Naive thymus-derived CD4-positive, alpha-beta T cell (primary cell): ENCODE measurements around the gene CARD9. TPM values are rescaled to one million over a fixed set of nuclear protein-coding genes. Genes with fewer than 3 reads are reported as not detected.

Source experiments
- ATAC-seq: fragments of 150-1000 bp; cut with Tn5 transposase; 2 replicates; pipeline ENCODE4 v1.10.0; 2021; ENCODE audit warnings: mild to moderate bottlenecking, moderate library complexity
- CTCF ChIA-PET: fragments of 350-600 bp; sonication (Branson Sonifier 250); formaldehyde crosslinking; loops from one replicate; lab custom pipeline; 2021; ENCODE audit warnings: antibody characterized with exemption; lab: Charles Lee
- POLR2A ChIA-PET: fragments of 350-600 bp; sonication (Branson Sonifier 250); formaldehyde crosslinking; loops from one replicate; lab custom pipeline; 2021; ENCODE audit warnings: antibody characterized with exemption, inconsistent platforms; lab: Charles Lee
- DNase-seq, 9 donors: peaks; one replicate each; pipeline versions ENCODE4 v3.0.0 to v3.0.0-alpha.2; 2020 to 2022; ENCODE audit warnings: mixed read lengths in 1 of 9
- H3K27ac ChIP-seq: one replicate; pipeline ENCODE4 v1.7.0; 2013; ENCODE audit warnings: mild to moderate bottlenecking, low read depth, low read length, moderate library complexity
- H3K27me3 ChIP-seq, 2 donors: one replicate each; pipeline ENCODE4 v1.7.0; 2013; ENCODE audit warnings: low read length in 2 of 2, mild to moderate bottlenecking in 2 of 2, moderate library complexity in 2 of 2; ENCODE audit not compliant: control insufficient read depth in 2 of 2, insufficient read depth in 2 of 2
- H3K36me3 ChIP-seq, 3 experiments: 1 replicate in 2 of 3; 2 replicates in 1 of 3; pipeline ENCODE4 v1.7.0; 2013; ENCODE audit warnings: low read length in 3 of 3, mild to moderate bottlenecking in 3 of 3, moderate library complexity in 1 of 3; ENCODE audit not compliant: insufficient read depth in 3 of 3, control insufficient read depth in 2 of 3
- H3K4me1 ChIP-seq, 2 donors: one replicate each; pipeline ENCODE4 v1.7.0; 2013; ENCODE audit warnings: low read length in 2 of 2, mild to moderate bottlenecking in 2 of 2, moderate library complexity in 1 of 2; ENCODE audit not compliant: control insufficient read depth in 2 of 2, insufficient read depth in 2 of 2
- H3K4me3 ChIP-seq: 2 replicates; pipeline ENCODE4 v1.7.0; 2013; ENCODE audit warnings: mild to moderate bottlenecking, low read length
- H3K9me3 ChIP-seq, 3 experiments: 1 replicate in 2 of 3; 2 replicates in 1 of 3; pipeline ENCODE4 v1.7.0; 2013; ENCODE audit warnings: low read length in 3 of 3; ENCODE audit not compliant: control insufficient read depth in 2 of 3
- H3K27ac Mint-ChIP-seq, 9 donors: one replicate each; pipeline ENCODE4 v1.8.0; 2020 to 2022; ENCODE audit warnings: mixed read lengths in 9 of 9, mild to moderate bottlenecking in 8 of 9, moderate library complexity in 5 of 9, inconsistent platforms in 2 of 9
- H3K27me3 Mint-ChIP-seq, 5 donors: one replicate each; pipeline ENCODE4 v1.8.0; 2021 to 2022; ENCODE audit warnings: mixed read lengths in 5 of 5, mild to moderate bottlenecking in 1 of 5
- H3K36me3 Mint-ChIP-seq, 5 donors: one replicate each; pipeline ENCODE4 v1.8.0; 2020 to 2022; ENCODE audit warnings: mixed read lengths in 5 of 5, mild to moderate bottlenecking in 3 of 5, inconsistent platforms in 1 of 5
- H3K4me1 Mint-ChIP-seq, 7 donors: one replicate each; pipeline ENCODE4 v1.8.0; 2020 to 2022; ENCODE audit warnings: mixed read lengths in 7 of 7, mild to moderate bottlenecking in 3 of 7, inconsistent platforms in 1 of 7
- H3K4me3 Mint-ChIP-seq, 10 donors: one replicate each; pipeline ENCODE4 v1.8.0; 2020 to 2022; ENCODE audit warnings: mild to moderate bottlenecking in 10 of 10, mixed read lengths in 10 of 10, moderate library complexity in 6 of 10, inconsistent platforms in 2 of 10
- H3K9me3 Mint-ChIP-seq, 11 donors: one replicate each; pipeline ENCODE4 v1.8.0; 2020 to 2022; ENCODE audit warnings: mixed read lengths in 11 of 11, mild to moderate bottlenecking in 4 of 11, inconsistent platforms in 1 of 11, moderate library complexity in 1 of 11
- intact Hi-C, 2 donors: fragments of 100-400 bp; cut with micrococcal nuclease; formaldehyde crosslinking; loops; one replicate each; pipeline ENCODE4 v1.15.1; 2023
- polyA plus RNA-seq, 2 donors: library from polyadenylated mRNA; unstranded; fragments of 300-500 nt; fragmentation: Illumina TruSeq; gene quantifications; one replicate each; pipeline ENCODE4 v1.2.3, GENCODE V29; 2021
- total RNA-seq, 6 experiments: library from RNA in 5 of 6; stranded (reverse) in 5 of 6; gene quantifications; 1 replicate in 5 of 6; 2 replicates in 1 of 6; pipeline ENCODE4 v1.2.3 and lab custom pipeline; 2021 to 2026

The CARD9 gene
- total and polyA plus RNA-seq, 7 experiments from 2014 or later = 0.10 to 19.9 (median 1.1) TPM

DNA sequence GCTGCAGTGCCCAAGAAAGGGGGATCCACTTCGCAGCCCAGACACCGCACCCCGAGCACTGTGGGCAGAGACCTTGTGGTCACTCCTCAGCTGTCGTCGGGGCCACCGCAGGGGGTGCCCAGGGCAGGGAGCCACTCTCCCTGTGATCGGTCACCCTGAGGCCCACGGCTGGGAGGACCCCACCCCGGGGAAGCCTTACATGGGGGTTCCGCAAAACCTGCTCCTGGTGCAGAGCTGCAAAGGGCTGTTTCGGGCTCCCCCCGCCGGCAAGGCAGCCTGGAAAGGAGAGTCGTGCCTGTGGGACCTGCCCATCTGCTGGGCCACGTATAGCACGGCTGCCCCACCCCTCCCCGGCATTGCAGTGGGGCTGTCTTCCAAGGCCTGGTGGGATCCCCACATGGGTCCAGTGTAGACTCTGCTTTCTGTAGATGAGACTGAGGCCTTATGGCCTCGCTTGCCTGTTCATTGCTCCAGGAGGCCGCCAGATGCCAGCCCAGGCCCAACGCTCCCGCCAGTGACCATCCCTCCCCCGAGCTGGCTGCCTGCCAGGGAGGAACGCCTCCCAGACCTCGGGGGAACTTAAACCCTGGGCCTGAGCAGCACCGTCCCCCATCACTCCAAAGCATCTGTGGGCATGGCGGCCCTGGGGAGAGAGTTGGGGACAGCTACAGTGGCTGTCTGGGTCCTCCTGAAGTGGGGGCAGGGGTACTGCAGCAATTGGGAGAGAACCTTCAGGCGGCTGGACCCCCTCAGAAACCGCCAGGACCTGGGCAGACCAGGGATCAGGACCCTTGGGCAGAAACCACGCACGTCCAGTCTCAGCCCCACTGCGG is 8.3 kb downstream of the CARD9 start:
- Histone ChIP-seq H3K27ac (no peak overlapping the region), H3K4me1 (peaks cover 0 to 5% of the 10 kb centered on the region in 2 donors), H3K36me3 (peaks cover 0 to 13% (median 0%) of the 10 kb centered on the region in 3 experiments), H3K9me3 (no peaks in the 10 kb centered on the region), H3K4me3 (no peak overlapping the region), H3K27me3 (no peaks in the 10 kb centered on the region)
- Mint-ChIP-seq H3K27ac (no peak overlapping the region), H3K36me3 (no peaks in the 10 kb centered on the region), H3K27me3 (no peaks in the 10 kb centered on the region), H3K4me3 (peak overlapping the region in 1 of 10 donors; percentile 52), H3K4me1 (peaks cover 0 to 6% (median 0%) of the 10 kb centered on the region in 7 donors), H3K9me3 (no peaks in the 10 kb centered on the region)
- POLR2A ChIA-PET = no interaction called here
- intact Hi-C loops = no loop called here
- no peak for DNase-seq
- ATAC-seq = no peak
- CTCF ChIA-PET = no interaction called here

DNA sequence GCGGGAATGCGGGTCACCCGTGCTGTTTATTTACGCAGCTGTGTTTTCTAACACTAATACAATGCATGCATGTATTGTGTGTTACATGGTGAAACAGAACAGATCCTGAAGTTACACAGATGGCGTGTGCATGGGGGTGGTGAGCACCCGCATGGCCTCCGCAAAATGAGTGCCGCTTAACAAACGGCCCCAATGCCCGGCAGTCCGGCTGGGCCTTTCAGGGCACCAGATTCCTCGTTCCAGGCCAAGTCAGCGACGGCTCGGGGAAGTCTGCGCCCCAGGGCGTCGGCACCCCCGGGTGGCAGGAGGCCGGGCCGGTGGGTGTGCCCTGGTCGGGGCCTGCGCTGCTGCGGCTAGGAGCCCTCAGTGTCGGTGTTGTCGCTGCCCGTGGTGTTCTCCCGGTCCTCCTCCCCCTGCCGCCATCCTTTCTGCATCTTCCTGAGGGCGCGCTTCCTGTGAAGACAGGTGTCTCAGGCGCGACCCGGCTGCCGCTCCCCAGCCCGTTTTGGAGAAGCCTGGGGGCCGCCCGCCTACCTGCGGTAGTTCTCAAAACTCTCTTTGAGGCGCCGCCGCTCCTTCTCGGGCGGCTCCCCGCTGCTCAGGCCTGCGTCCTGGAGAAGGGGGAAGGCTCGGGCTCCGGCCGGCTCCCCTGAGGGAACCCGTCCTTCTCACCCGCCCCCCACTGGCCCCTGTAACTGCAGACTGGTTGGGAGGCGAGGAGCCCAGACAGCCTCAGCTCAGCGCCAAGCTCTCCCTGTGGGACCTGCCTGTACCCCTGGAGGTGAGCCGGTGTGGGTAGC is 9.3 kb downstream of the CARD9 start:
- Histone ChIP-seq H3K27me3 (no peaks in the 10 kb centered on the region), H3K4me3 (peak overlapping the region; percentile 35), H3K27ac (no peak overlapping the region), H3K36me3 (peaks cover 0 to 22% (median 0%) of the 10 kb centered on the region in 3 experiments), H3K9me3 (no peaks in the 10 kb centered on the region), H3K4me1 (peaks cover 0 to 5% of the 10 kb centered on the region in 2 donors)
- Mint-ChIP-seq H3K4me3 (peak overlapping the region in 8 of 10 donors; percentile 7 to 87 (median 72)), H3K4me1 (peaks cover 0 to 6% (median 0%) of the 10 kb centered on the region in 7 donors), H3K36me3 (no peaks in the 10 kb centered on the region), H3K27me3 (no peaks in the 10 kb centered on the region), H3K27ac (peak overlapping the region in 1 of 9 donors; percentile 67), H3K9me3 (no peaks in the 10 kb centered on the region)
- ChIA-PET POLR2A (interaction anchor here (0.6 to 2.7 kb wide), 11 partner anchors 10 to 1212 kb away, joined by 3 to 8 read pairs (median 4); partner anchors contain the start of gene GPSM1), CTCF (interaction anchor here (0.5 to 1.6 kb wide), 2 partner anchors 51 to 655 kb away, joined by 4 to 8 read pairs; no protein-coding TSS in a partner anchor)
- intact Hi-C loops = loop anchor here (1.0 to 2.0 kb wide), 18 partner anchors 21 to 457 kb away; partner anchors contain the start of genes CAMSAP1 (in 2 of the 2), SEC16A (in 2 of the 2), SNAPC4 (in 2 of the 2) and TMEM141 (in 2 of the 2)
- ATAC-seq = no peak
- DNase-seq = no peak

DNA sequence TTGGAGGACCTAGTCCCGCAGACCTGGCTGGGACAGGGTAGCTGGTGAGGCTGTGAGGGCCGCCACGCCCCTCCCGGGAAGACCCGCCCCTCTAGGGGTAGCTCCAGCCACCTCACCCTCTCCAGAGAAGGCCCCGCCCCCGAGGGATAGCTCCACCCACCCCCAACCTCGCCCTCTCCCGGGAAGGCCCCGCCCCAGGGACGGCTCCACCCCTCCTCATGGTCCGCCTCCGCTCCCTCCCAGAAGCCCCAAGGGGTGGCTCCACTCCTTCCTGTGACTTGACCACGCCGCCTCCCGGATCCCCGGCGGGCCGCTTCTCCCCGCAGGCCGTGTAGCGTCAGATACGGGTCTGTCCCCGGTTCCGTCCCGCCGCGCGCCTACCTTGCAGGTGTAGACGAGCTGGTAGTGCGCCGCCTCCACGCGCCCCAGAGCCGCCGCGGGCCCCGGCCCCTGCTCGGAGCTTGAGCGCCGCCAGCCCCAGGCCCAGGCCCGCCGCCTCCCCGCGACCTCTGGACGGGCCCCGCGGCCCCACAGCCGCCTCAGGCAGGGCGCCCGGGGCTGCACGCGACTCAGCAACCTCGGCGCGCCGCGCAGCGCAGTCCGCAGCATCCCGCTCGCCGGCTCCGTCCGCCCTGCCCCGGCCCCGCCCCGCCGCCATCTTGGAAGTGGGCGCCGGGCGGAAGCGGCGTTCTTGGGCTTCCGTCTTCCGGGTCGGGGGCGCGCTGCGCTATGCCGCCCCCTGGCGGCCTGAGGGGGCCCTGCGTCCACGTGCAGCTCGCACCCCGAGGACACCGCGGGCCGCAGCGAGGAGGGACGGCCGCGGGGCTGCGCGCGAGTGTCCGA is 10.1 kb downstream of the CARD9 start, which contains the start of gene DNLZ:
Gene DNLZ, minus strand, starts transcription at position 639 of the 843 bp plus-strand sequence. Its CDS starts 30 bp downstream, at position 609.
- Mint-ChIP-seq H3K4me3 (peak within 1 kb of the TSS; percentile 65 to 88 (median 84)), H3K36me3 (no peaks in the 10 kb centered on the region), H3K27me3 (no peaks in the 10 kb centered on the region), H3K27ac (peak within 1 kb of the TSS; percentile 62 to 91 (median 75)), H3K9me3 (no peaks in the 10 kb centered on the region), H3K4me1 (peaks cover 0 to 6% (median 0%) of the 10 kb centered on the region in 7 donors)
- Histone ChIP-seq H3K4me1 (peaks cover 0 to 5% of the 10 kb centered on the region in 2 donors), H3K4me3 (peak within 1 kb of the TSS; percentile 70), H3K36me3 (peaks cover 0 to 29% (median 0%) of the 10 kb centered on the region in 3 experiments), H3K27ac (peak within 1 kb of the TSS; percentile 75), H3K27me3 (no peaks in the 10 kb centered on the region), H3K9me3 (no peaks in the 10 kb centered on the region)
- intact Hi-C loops = loop anchor here (1.0 to 2.0 kb wide), 18 partner anchors 21 to 456 kb away; partner anchors contain the start of genes CAMSAP1 (in 2 of the 2), SEC16A (in 2 of the 2), SNAPC4 (in 2 of the 2) and TMEM141 (in 2 of the 2)
- POLR2A ChIA-PET = interaction anchor here (0.5 to 2.7 kb wide), 14 partner anchors 11 to 1213 kb away, joined by 3 to 8 read pairs (median 4); partner anchors contain the start of genes CAMSAP1 and GPSM1
- peak; percentile 93 for ATAC-seq
- CTCF ChIA-PET = interaction anchor here (0.5 to 1.6 kb wide), 2 partner anchors 50 to 656 kb away, joined by 4 to 8 read pairs; no protein-coding TSS in a partner anchor
- peak; percentile 76 to 97 (median 90) for DNase-seq

DNA sequence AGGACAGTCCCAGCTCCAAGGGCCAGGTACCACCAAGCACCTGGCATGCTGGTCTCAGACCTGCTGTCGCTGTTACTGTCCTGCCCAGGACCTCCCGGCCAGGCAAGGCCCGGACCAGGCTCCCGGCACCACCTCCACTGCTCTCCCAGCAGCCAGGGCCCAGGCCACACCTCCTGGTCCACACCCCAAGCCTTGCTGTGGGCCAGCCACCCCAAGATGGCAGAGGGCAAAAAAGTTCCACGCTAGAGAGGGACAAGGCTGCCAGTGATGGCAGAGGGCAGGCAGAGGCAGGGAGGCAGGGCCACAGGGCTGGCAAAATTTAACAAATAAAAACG is 11.1 kb downstream of the CARD9 start:
- Mint-ChIP-seq H3K27ac (peak overlapping the region in 6 of 9 donors; percentile 62 to 86 (median 67)), H3K27me3 (no peaks in the 10 kb centered on the region), H3K36me3 (no peaks in the 10 kb centered on the region), H3K4me3 (peak overlapping the region in 9 of 10 donors; percentile 63 to 87 (median 84)), H3K4me1 (peaks cover 0 to 6% (median 0%) of the 10 kb centered on the region in 7 donors), H3K9me3 (no peaks in the 10 kb centered on the region)
- H3K9me3 ChIP-seq = no peaks in the 10 kb centered on the region
- no peaks in the 10 kb centered on the region for H3K27me3 ChIP-seq
- ChIA-PET POLR2A (interaction anchor here (0.5 to 2.7 kb wide), 10 partner anchors 12 to 546 kb away, joined by 3 to 8 read pairs (median 4); partner anchors contain the start of genes CAMSAP1 and GPSM1), CTCF (interaction anchor here (1.6 kb wide), 1 partner anchor 49 kb away, joined by 4 read pairs; no protein-coding TSS in a partner anchor)
- no peak overlapping the region for H3K4me3 ChIP-seq
- intact Hi-C loops = loop anchor here (2.0 kb wide), 3 partner anchors 254 to 428 kb away; partner anchors contain the start of gene TMEM141 (in 1 of the 2)
- peak overlapping the region; percentile 75 for H3K27ac ChIP-seq
- no peak for ATAC-seq
- DNase-seq = no peak
- peaks cover 0 to 29% (median 0%) of the 10 kb centered on the region in 3 experiments for H3K36me3 ChIP-seq
- peaks cover 0 to 5% of the 10 kb centered on the region in 2 donors for H3K4me1 ChIP-seq

DNA sequence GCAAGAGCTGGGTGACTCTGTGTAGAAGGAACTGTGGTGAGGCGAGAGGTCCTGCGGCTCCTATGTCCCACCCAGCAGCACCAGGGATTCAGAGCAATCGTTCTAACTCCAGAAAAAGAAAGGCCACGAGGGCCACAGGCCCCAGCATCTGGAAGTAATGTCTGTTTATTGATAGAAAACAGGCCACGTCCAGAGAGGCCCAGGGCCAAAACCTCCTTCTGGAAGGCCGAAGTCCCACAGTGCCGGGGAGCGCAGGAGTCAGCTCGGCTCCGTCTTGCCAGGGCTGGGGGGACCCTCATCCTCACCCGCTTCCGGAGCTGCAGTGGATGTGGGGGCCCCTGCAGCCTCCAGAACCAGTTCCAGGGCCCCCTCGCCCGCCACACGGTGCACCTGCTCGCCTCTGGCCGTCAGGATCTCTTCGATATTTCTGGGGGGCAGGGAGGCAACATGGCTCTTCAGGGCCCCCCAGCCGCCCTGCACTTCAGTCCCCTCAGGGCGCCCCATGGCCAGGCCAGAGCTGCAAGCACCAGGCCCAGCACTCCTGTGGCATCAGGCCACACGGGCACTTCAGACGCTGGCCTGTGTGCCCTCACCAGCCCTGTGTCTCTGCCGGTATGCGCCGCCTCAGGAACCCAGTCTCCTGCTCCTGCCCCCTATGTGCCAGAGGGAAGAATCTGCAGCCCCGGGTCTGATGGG is 11.6 kb downstream of the CARD9 start:
- Mint-ChIP-seq H3K36me3 (no peaks in the 10 kb centered on the region), H3K27ac (peak overlapping the region in 1 of 9 donors; percentile 75), H3K4me1 (peaks cover 0 to 6% (median 0%) of the 10 kb centered on the region in 7 donors), H3K4me3 (peak overlapping the region in 3 of 10 donors; percentile 19 to 79 (median 63)), H3K27me3 (no peaks in the 10 kb centered on the region), H3K9me3 (no peaks in the 10 kb centered on the region)
- Histone ChIP-seq H3K4me3 (no peak overlapping the region), H3K27ac (peak overlapping the region; percentile 75), H3K9me3 (no peaks in the 10 kb centered on the region), H3K4me1 (peaks cover 0 to 5% of the 10 kb centered on the region in 2 donors), H3K36me3 (peaks cover 0 to 29% (median 0%) of the 10 kb centered on the region in 3 experiments), H3K27me3 (no peaks in the 10 kb centered on the region)
- DNase-seq (no peak), ATAC-seq (no peak)
- ChIA-PET POLR2A (interaction anchor here (0.8 to 2.7 kb wide), 2 partner anchors 34 to 547 kb away, joined by 3 to 7 read pairs; partner anchors contain the start of gene GPSM1), CTCF (no interaction called here)
- intact Hi-C loops = loop anchor here (2.0 kb wide), 3 partner anchors 253 to 429 kb away; partner anchors contain the start of gene TMEM141 (in 1 of the 2)
